Esophagus squamous epithelium (tissue), 5 donors: ENCODE data around the gene FANK1. TPM values are rescaled to one million over a fixed set of nuclear protein-coding genes. Genes with fewer than 3 reads are reported as not detected.
"Not testable (repeated sequence)": the region's sequence is repeated elsewhere in the genome, so short reads cannot be mapped to it uniquely, and the experiment has no call there.

Source experiments
- DNase-seq: peaks from one replicate; lab custom pipeline; 2025; lab: John Stamatoyannopoulos, UW
- H3K27ac ChIP-seq, 4 donors: fragments of 200-600 bp; sonication (generic); one replicate each; pipeline ENCODE4 v1.5.1; 2016 to 2019; ENCODE audit warnings: mild to moderate bottlenecking in 1 of 4
- H3K27me3 ChIP-seq, 4 donors: fragments of 200-600 bp; sonication (generic); 1 replicate in 3 of 4; 2 replicates in 1 of 4; pipeline versions ENCODE4 v1.5.1 to v1.6.0; 2017 to 2021; ENCODE audit warnings: antibody characterized with exemption in 1 of 4
- H3K36me3 ChIP-seq, 3 donors: fragments of 200-600 bp; sonication (generic); one replicate each; pipeline ENCODE4 v1.5.1; 2016 to 2019
- H3K4me1 ChIP-seq, 3 donors: fragments of 200-600 bp; sonication (generic); one replicate each; pipeline ENCODE4 v1.5.1; 2017 to 2019
- H3K4me3 ChIP-seq, 4 donors: fragments of 200-600 bp; sonication (generic); 1 replicate in 3 of 4; 2 replicates in 1 of 4; pipeline ENCODE4 v1.5.1; 2016 to 2019; ENCODE audit warnings: mild to moderate bottlenecking in 2 of 4, moderate library complexity in 1 of 4
- H3K9me3 ChIP-seq, 3 donors: fragments of 200-600 bp; sonication (generic); one replicate each; pipeline ENCODE4 v1.5.1; 2016 to 2019
- POLR2A ChIP-seq, 4 donors: fragments of 450-650 bp; IDR thresholded peaks; one replicate each; pipeline ENCODE4 v1.6.1; 2017; ENCODE audit warnings: antibody characterized with exemption in 4 of 4, mild to moderate bottlenecking in 4 of 4, moderate library complexity in 3 of 4
- WGBS, 2 donors: methylation state at CpG; one replicate each; pipeline ENCODE4 v1.1.5; 2018; 5-methylcytosine and 5-hydroxymethylcytosine counted together
- intact Hi-C: fragments of 100-400 bp; cut with DNase I; formaldehyde crosslinking; loops from one replicate; pipeline ENCODE4 v1.15.0; 2022
- total RNA-seq, 4 donors: library from RNA; depleted of rRNA; stranded (reverse); fragments of >200 nt; gene quantifications; one replicate each; pipeline ENCODE4 v1.1.0, GENCODE V29; 2016
- TF ChIP-seq, protein P1 (sequence below), 6 experiments: fragments of 450-650 bp in 4 of 6; fragments of 200-600 bp in 2 of 6; sonication (generic) in 2 of 6; IDR thresholded peaks; one replicate each; pipeline ENCODE4 v1.5.1; 2016 to 2019; ENCODE audit warnings: antibody characterized with exemption in 6 of 6, mild to moderate bottlenecking in 4 of 6, moderate library complexity in 4 of 6
- donor health status: DM: yes; HTN: yes; CAD: no.

FANK1 gene
- total RNA-seq, 4 donors from 2014 or later, result 1.7 to 7.7 (median 3.8) TPM

- Histone ChIP-seq H3K27ac (no peak overlapping the region), H3K4me1 (no peaks in the 10 kb centered on the region), H3K36me3 (no peaks in the 10 kb centered on the region), H3K27me3 (no peaks in the 10 kb centered on the region), H3K4me3 (no peak overlapping the region), H3K9me3 (peaks cover 0 to 26% (median 23%) of the 10 kb centered on the region in 3 donors)
- 56 to 78% methylated on average over 3 of the region's 3 CpGs for WGBS, 2 donors
- no peak for TF ChIP-seq POLR2A (IDR thresholded peaks at IDR 0.05)
- TF ChIP-seq, protein P1, sequence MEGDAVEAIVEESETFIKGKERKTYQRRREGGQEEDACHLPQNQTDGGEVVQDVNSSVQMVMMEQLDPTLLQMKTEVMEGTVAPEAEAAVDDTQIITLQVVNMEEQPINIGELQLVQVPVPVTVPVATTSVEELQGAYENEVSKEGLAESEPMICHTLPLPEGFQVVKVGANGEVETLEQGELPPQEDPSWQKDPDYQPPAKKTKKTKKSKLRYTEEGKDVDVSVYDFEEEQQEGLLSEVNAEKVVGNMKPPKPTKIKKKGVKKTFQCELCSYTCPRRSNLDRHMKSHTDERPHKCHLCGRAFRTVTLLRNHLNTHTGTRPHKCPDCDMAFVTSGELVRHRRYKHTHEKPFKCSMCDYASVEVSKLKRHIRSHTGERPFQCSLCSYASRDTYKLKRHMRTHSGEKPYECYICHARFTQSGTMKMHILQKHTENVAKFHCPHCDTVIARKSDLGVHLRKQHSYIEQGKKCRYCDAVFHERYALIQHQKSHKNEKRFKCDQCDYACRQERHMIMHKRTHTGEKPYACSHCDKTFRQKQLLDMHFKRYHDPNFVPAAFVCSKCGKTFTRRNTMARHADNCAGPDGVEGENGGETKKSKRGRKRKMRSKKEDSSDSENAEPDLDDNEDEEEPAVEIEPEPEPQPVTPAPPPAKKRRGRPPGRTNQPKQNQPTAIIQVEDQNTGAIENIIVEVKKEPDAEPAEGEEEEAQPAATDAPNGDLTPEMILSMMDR (IDR thresholded peaks at IDR 0.05), result no peak
- no peak for DNase-seq
- intact Hi-C loops, result no loop called here
These were observed 59.4 kb downstream of the FANK1 start for GRCh38 chr10:125955766-125956165.

DNA sequence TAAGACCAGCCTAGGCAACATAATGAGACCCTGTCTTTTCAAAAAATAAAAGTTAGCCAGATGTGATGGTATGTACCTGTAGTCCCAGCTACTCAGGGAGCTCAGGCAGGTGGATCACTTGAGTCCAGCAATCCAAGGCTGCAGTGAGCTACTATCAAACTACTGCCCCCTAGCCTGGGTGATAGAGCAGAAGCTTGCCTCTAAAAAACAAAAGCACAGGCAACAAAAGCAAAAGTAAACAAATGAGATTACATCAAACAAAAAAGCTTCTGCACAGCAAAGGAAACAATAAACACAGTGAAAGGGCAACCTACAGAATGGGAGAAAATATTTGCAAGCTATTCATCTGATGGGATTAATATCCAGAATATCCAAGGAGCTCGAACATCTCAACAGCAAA is 65.4 kb downstream of the FANK1 start:
- 50 to 53% methylated on average over 1 of the region's 1 CpG for WGBS, 2 donors
- Histone ChIP-seq H3K4me3 (no peak overlapping the region), H3K27ac (no peak overlapping the region), H3K27me3 (no peaks in the 10 kb centered on the region), H3K9me3 (no peaks in the 10 kb centered on the region), H3K4me1 (no peaks in the 10 kb centered on the region), H3K36me3 (no peaks in the 10 kb centered on the region)
- no peak for TF ChIP-seq POLR2A (IDR thresholded peaks at IDR 0.05)
- TF ChIP-seq, protein P1 (IDR thresholded peaks at IDR 0.05), result no peak
- intact Hi-C loops, result no loop called here
- DNase-seq, result no peak

- Histone ChIP-seq H3K4me3 (no peak overlapping the region), H3K4me1 (no peaks in the 10 kb centered on the region), H3K9me3 (no peaks in the 10 kb centered on the region), H3K27me3 (no peaks in the 10 kb centered on the region), H3K27ac (no peak overlapping the region), H3K36me3 (no peaks in the 10 kb centered on the region)
- intact Hi-C loops, result no loop called here
- 88 to 94% methylated on average over 3 of the region's 3 CpGs for WGBS, 2 donors
- no peak for DNase-seq
- TF ChIP-seq, protein P1 (IDR thresholded peaks at IDR 0.05), result no peak
- TF ChIP-seq POLR2A (IDR thresholded peaks at IDR 0.05), result no peak
These were observed 65.8 kb downstream of the FANK1 start for GRCh38 chr10:125962200-125962599.

DNA sequence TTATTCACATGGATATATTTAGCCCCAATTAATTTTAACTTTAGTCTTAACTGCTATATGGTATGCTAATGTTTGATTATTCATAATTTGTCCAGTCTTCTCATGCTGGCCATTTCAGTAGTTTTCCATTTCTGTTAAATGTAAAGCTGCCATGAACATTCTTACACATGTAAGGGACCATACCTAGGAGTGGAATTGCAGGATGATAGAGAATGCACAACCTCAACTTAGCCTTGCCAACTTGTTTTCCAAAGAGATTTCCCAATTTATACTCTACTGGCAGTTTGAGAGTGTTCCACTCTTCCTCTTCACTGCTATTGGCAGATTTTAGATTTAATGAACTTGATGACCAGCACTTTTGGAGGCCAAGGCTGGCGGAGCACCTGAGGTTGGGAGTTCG is 68.2 kb downstream of the FANK1 start:
- WGBS, 2 donors, result 94 to 96% methylated on average over 2 of the region's 2 CpGs
- intact Hi-C loops, result no loop called here
- H3K27me3 ChIP-seq, result no peaks in the 10 kb centered on the region
- no peak overlapping the region for H3K4me3 ChIP-seq
- no peaks in the 10 kb centered on the region for H3K36me3 ChIP-seq
- H3K27ac ChIP-seq, result no peak overlapping the region
- TF ChIP-seq, protein P1 (IDR thresholded peaks at IDR 0.05), result no peak
- TF ChIP-seq POLR2A (IDR thresholded peaks at IDR 0.05), result no peak
- no peaks in the 10 kb centered on the region for H3K4me1 ChIP-seq
- no peaks in the 10 kb centered on the region for H3K9me3 ChIP-seq
- DNase-seq, result no peak

GRCh38 chr10:125967533-125967932 is 71.2 kb downstream of the FANK1 start:
- TF ChIP-seq POLR2A (IDR thresholded peaks at IDR 0.05), result no peak
- TF ChIP-seq, protein P1 (IDR thresholded peaks at IDR 0.05), result no peak
- H3K4me1 ChIP-seq, result no peaks in the 10 kb centered on the region
- intact Hi-C loops, result no loop called here
- no peaks in the 10 kb centered on the region for H3K9me3 ChIP-seq
- H3K36me3 ChIP-seq, result no peaks in the 10 kb centered on the region
- H3K27ac ChIP-seq, result no peak overlapping the region
- 80 to 85% methylated on average over 1 of the region's 1 CpG for WGBS, 2 donors
- H3K4me3 ChIP-seq, result no peak overlapping the region
- DNase-seq, result no peak
- no peaks in the 10 kb centered on the region for H3K27me3 ChIP-seq

- H3K4me1 ChIP-seq, H3K36me3 ChIP-seq, intact Hi-C loops, H3K4me3 ChIP-seq, H3K27me3 ChIP-seq, H3K9me3 ChIP-seq, DNase-seq, H3K27ac ChIP-seq: not testable (repeated sequence)
- 93 to 100% methylated on average over 1 to 4 of the region's 36 CpGs for WGBS, 2 donors
These were observed 73.8 kb downstream of the FANK1 start for GRCh38 chr10:125970077-125970630.
